C4-2B (cell line): ENCODE measurements around the gene REL.

Source experiments
- CTCF ChIP-seq: fragments of 450-650 bp; conservative IDR thresholded peaks from 2 replicates; pipeline ENCODE4 v1.5.1; 2017; ENCODE audit warnings: mild to moderate bottlenecking
- ZFX ChIP-seq: fragments of 450-650 bp; IDR thresholded peaks from 2 replicates; pipeline ENCODE4 v1.6.1; 2017

DNA sequence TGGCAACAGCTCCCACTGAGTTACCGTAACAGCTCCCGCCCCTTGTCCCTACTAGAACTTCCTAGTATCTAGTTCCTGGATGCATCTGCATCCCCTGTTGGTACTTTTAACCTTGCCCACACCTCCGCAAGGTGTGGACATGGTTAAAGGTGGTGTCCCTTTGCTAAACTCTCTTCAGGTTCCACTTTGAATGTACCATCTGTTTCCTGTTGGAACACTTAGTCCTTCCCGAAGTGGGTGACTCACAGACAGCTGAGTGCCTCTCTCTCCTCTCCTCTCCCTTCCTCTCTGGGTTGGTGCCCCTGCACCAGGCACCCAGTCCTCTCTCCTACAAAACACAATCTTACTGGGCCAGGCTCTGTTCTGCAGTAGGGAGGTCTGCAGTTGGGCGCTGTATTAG, 19.6 kb upstream of the REL start:
- no peak for TF ChIP-seq CTCF
- no peak for TF ChIP-seq ZFX
